ENCODE measurements around the gene WNT9B. TPM values are rescaled to one million over a fixed set of nuclear protein-coding genes. Genes with fewer than 3 reads are reported as not detected.

The WNT9B gene
- total and polyA plus RNA-seq, 2 donors (not counting 1 experiment from before 2014, with no cell fraction given), result not detected

GRCh38 chr17:46814446-46814845 is 36.9 kb upstream of the WNT9B start:
- H3K4me2 ChIP-seq (ENCODE audit: extremely low read depth, insufficient read depth, low read length), result no peak overlapping the region
- H3K27ac ChIP-seq (ENCODE audit: insufficient read depth, low read length), result no peak overlapping the region
- no peak overlapping the region for H3K9ac ChIP-seq (ENCODE audit: insufficient read depth, low read length)
- H3K9me3 ChIP-seq (ENCODE audit: control insufficient read depth, insufficient read depth, low read depth, low read length), result no peaks in the 10 kb centered on the region
- no peaks in the 10 kb centered on the region for H3K4me1 ChIP-seq (ENCODE audit: control insufficient read depth, extremely low read depth, insufficient read depth, low read length)
- no peak for DNase-seq (ENCODE audit: low read depth in 2 of 2)
- TF ChIP-seq CTCF (conservative IDR thresholded peaks at IDR 0.05 in 1 of 2, IDR thresholded peaks at IDR 0.05 in 1 of 2; ENCODE audit: low read depth in 1 of 2, low read length in 2 of 2), result no peak
- TF ChIP-seq EZH2 (IDR thresholded peaks at IDR 0.05; ENCODE audit: low read length, missing control alignments), result peak; percentile 32
- H4K20me1 ChIP-seq (ENCODE audit: control insufficient read depth, extremely low read depth, insufficient read depth, low read length), result no peaks in the 10 kb centered on the region
- H2AFZ ChIP-seq (ENCODE audit: low read length), result no peak overlapping the region
- peaks cover 48% of the 10 kb centered on the region for H3K27me3 ChIP-seq (ENCODE audit: control insufficient read depth, insufficient read depth, low read length)
- H3K36me3 ChIP-seq (ENCODE audit: control insufficient read depth, insufficient read depth, low read length), result no peaks in the 10 kb centered on the region
- H3K79me2 ChIP-seq (ENCODE audit: control insufficient read depth, insufficient read depth, low read length), result no peaks in the 10 kb centered on the region
- no peak overlapping the region for H3K4me3 ChIP-seq (replicated peaks in 1 of 4; ENCODE audit: control extremely low read depth in 1 of 4, insufficient read depth in 1 of 4, low read depth in 3 of 4, low read length in 4 of 4)

- H3K4me1 ChIP-seq (ENCODE audit: control insufficient read depth, extremely low read depth, insufficient read depth, low read length), result no peaks in the 10 kb centered on the region
- peaks cover 60% of the 10 kb centered on the region for H3K27me3 ChIP-seq (ENCODE audit: control insufficient read depth, insufficient read depth, low read length)
- H3K79me2 ChIP-seq (ENCODE audit: control insufficient read depth, insufficient read depth, low read length), result no peaks in the 10 kb centered on the region
- no peak overlapping the region for H3K4me3 ChIP-seq (replicated peaks in 1 of 4; ENCODE audit: control extremely low read depth in 1 of 4, insufficient read depth in 1 of 4, low read depth in 3 of 4, low read length in 4 of 4)
- no peaks in the 10 kb centered on the region for H3K9me3 ChIP-seq (ENCODE audit: control insufficient read depth, insufficient read depth, low read depth, low read length)
- no peak overlapping the region for H3K9ac ChIP-seq (ENCODE audit: insufficient read depth, low read length)
- H4K20me1 ChIP-seq (ENCODE audit: control insufficient read depth, extremely low read depth, insufficient read depth, low read length), result no peaks in the 10 kb centered on the region
- TF ChIP-seq EZH2 (IDR thresholded peaks at IDR 0.05; ENCODE audit: low read length, missing control alignments) (no peak), CTCF (conservative IDR thresholded peaks at IDR 0.05 in 1 of 2, IDR thresholded peaks at IDR 0.05 in 1 of 2; ENCODE audit: low read depth in 1 of 2, low read length in 2 of 2) (no peak)
- no peaks in the 10 kb centered on the region for H3K36me3 ChIP-seq (ENCODE audit: control insufficient read depth, insufficient read depth, low read length)
- no peak for DNase-seq (ENCODE audit: low read depth in 2 of 2)
- H3K27ac ChIP-seq (ENCODE audit: insufficient read depth, low read length), result no peak overlapping the region
- no peak overlapping the region for H2AFZ ChIP-seq (ENCODE audit: low read length)
- no peak overlapping the region for H3K4me2 ChIP-seq (ENCODE audit: extremely low read depth, insufficient read depth, low read length)
Observed at GRCh38 chr17:46815474-46816353, 35.7 kb upstream of the WNT9B start.

- Histone ChIP-seq H3K4me3 (replicated peaks in 1 of 4; ENCODE audit: control extremely low read depth in 1 of 4, insufficient read depth in 1 of 4, low read depth in 3 of 4, low read length in 4 of 4) (no peak overlapping the region), H4K20me1 (ENCODE audit: control insufficient read depth, extremely low read depth, insufficient read depth, low read length) (no peaks in the 10 kb centered on the region), H3K36me3 (ENCODE audit: control insufficient read depth, insufficient read depth, low read length) (no peaks in the 10 kb centered on the region), H3K27ac (ENCODE audit: insufficient read depth, low read length) (no peak overlapping the region), H3K79me2 (ENCODE audit: control insufficient read depth, insufficient read depth, low read length) (no peaks in the 10 kb centered on the region), H3K9me3 (ENCODE audit: control insufficient read depth, insufficient read depth, low read depth, low read length) (no peaks in the 10 kb centered on the region), H3K4me1 (ENCODE audit: control insufficient read depth, extremely low read depth, insufficient read depth, low read length) (no peaks in the 10 kb centered on the region), H3K4me2 (ENCODE audit: extremely low read depth, insufficient read depth, low read length) (no peak overlapping the region), H3K27me3 (ENCODE audit: control insufficient read depth, insufficient read depth, low read length) (peaks cover 76% of the 10 kb centered on the region), H2AFZ (ENCODE audit: low read length) (no peak overlapping the region), H3K9ac (ENCODE audit: insufficient read depth, low read length) (no peak overlapping the region)
- peak; percentile 41 for TF ChIP-seq EZH2 (IDR thresholded peaks at IDR 0.05; ENCODE audit: low read length, missing control alignments)
- no peak for TF ChIP-seq CTCF (conservative IDR thresholded peaks at IDR 0.05 in 1 of 2, IDR thresholded peaks at IDR 0.05 in 1 of 2; ENCODE audit: low read depth in 1 of 2, low read length in 2 of 2)
- no peak for DNase-seq (ENCODE audit: low read depth in 2 of 2)
Observed at GRCh38 chr17:46817151-46817900, 34.1 kb upstream of the WNT9B start.
